ENCODE measurements around the gene TP53I11.

TP53I11 gene

GRCh38 chr11:44971185-44971584, 20.5 kb upstream of the TP53I11 start:
- no peak for TF ChIP-seq CTCF (IDR thresholded peaks at IDR 0.05; ENCODE audit: unreplicated experiment in 3 of 3)
- no peaks in the 10 kb centered on the region for H3K4me1 Mint-ChIP-seq
- H3K4me3 Mint-ChIP-seq = no peak overlapping the region
- H3K27me3 Mint-ChIP-seq (ENCODE audit: low read depth) = peaks cover 12% of the 10 kb centered on the region
- H3K27ac Mint-ChIP-seq = no peak overlapping the region
- H3K9me3 Mint-ChIP-seq = no peaks in the 10 kb centered on the region
- H3K36me3 Mint-ChIP-seq (ENCODE audit: low read depth) = no peaks in the 10 kb centered on the region

- peaks cover 2% of the 10 kb centered on the region for H3K4me1 Mint-ChIP-seq
- H3K4me3 Mint-ChIP-seq = no peak overlapping the region
- no peak for TF ChIP-seq CTCF (IDR thresholded peaks at IDR 0.05; ENCODE audit: unreplicated experiment in 3 of 3)
- no peak overlapping the region for H3K27ac Mint-ChIP-seq
- H3K36me3 Mint-ChIP-seq (ENCODE audit: low read depth) = no peaks in the 10 kb centered on the region
- H3K27me3 Mint-ChIP-seq (ENCODE audit: low read depth) = peaks cover 16% of the 10 kb centered on the region
- H3K9me3 Mint-ChIP-seq = no peaks in the 10 kb centered on the region
Measured at GRCh38 chr11:44970293-44970692, 19.6 kb upstream of the TP53I11 start.

- H3K27ac Mint-ChIP-seq = no peak overlapping the region
- no peak overlapping the region for H3K4me3 Mint-ChIP-seq
- no peaks in the 10 kb centered on the region for H3K9me3 Mint-ChIP-seq
- H3K27me3 Mint-ChIP-seq (ENCODE audit: low read depth) = peaks cover 17% of the 10 kb centered on the region
- peaks cover 8% of the 10 kb centered on the region for H3K4me1 Mint-ChIP-seq
- no peaks in the 10 kb centered on the region for H3K36me3 Mint-ChIP-seq (ENCODE audit: low read depth)
- TF ChIP-seq CTCF (IDR thresholded peaks at IDR 0.05; ENCODE audit: unreplicated experiment in 3 of 3) = no peak
Measured at GRCh38 chr11:44969651-44970252, 19.1 kb upstream of the TP53I11 start.

GRCh38 chr11:44968510-44968909, 17.8 kb upstream of the TP53I11 start:
- H3K4me1 Mint-ChIP-seq = peaks cover 16% of the 10 kb centered on the region
- TF ChIP-seq CTCF (IDR thresholded peaks at IDR 0.05; ENCODE audit: unreplicated experiment in 3 of 3) = no peak

GRCh38 chr11:44967930-44968496, 17.3 kb upstream of the TP53I11 start:
- Mint-ChIP-seq H3K4me1 (peaks cover 16% of the 10 kb centered on the region), H3K4me3 (no peak overlapping the region), H3K27me3 (ENCODE audit: low read depth) (peaks cover 17% of the 10 kb centered on the region), H3K27ac (no peak overlapping the region), H3K9me3 (no peaks in the 10 kb centered on the region), H3K36me3 (ENCODE audit: low read depth) (no peaks in the 10 kb centered on the region)
- no peak for TF ChIP-seq CTCF (IDR thresholded peaks at IDR 0.05; ENCODE audit: unreplicated experiment in 3 of 3)

More at GRCh38 chr11:44968510-44968909, 17.8 kb upstream of the TP53I11 start:
- H3K4me3 Mint-ChIP-seq = no peak overlapping the region
- H3K27ac Mint-ChIP-seq = no peak overlapping the region
- H3K36me3 Mint-ChIP-seq (ENCODE audit: low read depth) = no peaks in the 10 kb centered on the region
- peaks cover 21% of the 10 kb centered on the region for H3K27me3 Mint-ChIP-seq (ENCODE audit: low read depth)
- no peaks in the 10 kb centered on the region for H3K9me3 Mint-ChIP-seq

- Mint-ChIP-seq H3K4me1 (peaks cover 21% of the 10 kb centered on the region), H3K9me3 (no peaks in the 10 kb centered on the region), H3K27ac (no peak overlapping the region), H3K27me3 (ENCODE audit: low read depth) (peaks cover 22% of the 10 kb centered on the region), H3K4me3 (no peak overlapping the region), H3K36me3 (ENCODE audit: low read depth) (no peaks in the 10 kb centered on the region)
- TF ChIP-seq CTCF (IDR thresholded peaks at IDR 0.05; ENCODE audit: unreplicated experiment in 3 of 3) = no peak
Measured at GRCh38 chr11:44966694-44967093, 16.0 kb upstream of the TP53I11 start.

All from nephron (organoid).